H9 (cell line): ENCODE data around the gene DLG2. TPM values are rescaled to one million over a fixed set of nuclear protein-coding genes. Genes with fewer than 3 reads are reported as not detected.

Experiments used
- DNase-seq: peaks from one replicate; pipeline ENCODE4 v3.0.0-alpha.2; 2017
- H2AFZ ChIP-seq: one replicate; pipeline ENCODE4 v1.6.1; 2013; ENCODE audit warnings: mild to moderate bottlenecking, low read length, control low read depth, moderate library complexity
- H2AK5ac ChIP-seq: 2 replicates; pipeline ENCODE4 v1.6.1; 2013; ENCODE audit warnings: low read length, control low read depth, mixed read lengths; ENCODE audit not compliant: insufficient read length
- H2BK120ac ChIP-seq: one replicate; pipeline ENCODE4 v1.6.1; 2013; ENCODE audit warnings: low read depth, mild to moderate bottlenecking, low read length, control low read depth, inconsistent platforms; ENCODE audit not compliant: poor library complexity, severe bottlenecking
- H2BK12ac ChIP-seq: 2 replicates; pipeline ENCODE4 v1.6.1; 2013; ENCODE audit warnings: low read length, control low read depth, mixed read lengths, low read depth; ENCODE audit not compliant: insufficient read length
- H2BK15ac ChIP-seq: 2 replicates; pipeline ENCODE4 v1.6.1; 2013; ENCODE audit warnings: low read depth, low read length, control low read depth
- H2BK20ac ChIP-seq: one replicate; pipeline ENCODE4 v1.6.1; 2013; ENCODE audit warnings: low read depth, mild to moderate bottlenecking, low read length, control low read depth, inconsistent platforms; ENCODE audit not compliant: poor library complexity, severe bottlenecking
- H2BK5ac ChIP-seq: 2 replicates; pipeline ENCODE4 v1.6.1; 2013; ENCODE audit warnings: low read length, control low read depth, mixed read lengths; ENCODE audit not compliant: insufficient read length
- H3K14ac ChIP-seq: 2 replicates; pipeline ENCODE4 v1.6.1; 2013; ENCODE audit warnings: low read length, control low read depth; ENCODE audit not compliant: insufficient read depth
- H3K18ac ChIP-seq: 2 replicates; pipeline ENCODE4 v1.6.1; 2013; ENCODE audit warnings: low read depth, mild to moderate bottlenecking, mixed read lengths, low read length, control low read depth; ENCODE audit not compliant: insufficient read length
- H3K23ac ChIP-seq: 2 replicates; pipeline ENCODE4 v1.6.1; 2013; ENCODE audit warnings: low read length, control low read depth, mixed read lengths, low read depth; ENCODE audit not compliant: insufficient read length
- H3K23me2 ChIP-seq: 2 replicates; pipeline ENCODE4 v1.6.1; 2013; ENCODE audit warnings: low read depth, mild to moderate bottlenecking, mixed read lengths, low read length, control low read depth; ENCODE audit not compliant: insufficient read length, poor library complexity, severe bottlenecking
- H3K27ac ChIP-seq: 2 replicates; pipeline ENCODE4 v1.5.1; 2013; ENCODE audit warnings: low read length, control low read depth, mixed read lengths, low read depth; ENCODE audit not compliant: insufficient read length
- H3K27me3 ChIP-seq: 2 replicates; pipeline ENCODE4 v1.6.1; 2013; ENCODE audit warnings: low read length, control low read depth, inconsistent platforms; ENCODE audit not compliant: insufficient read depth
- H3K4ac ChIP-seq: 2 replicates; pipeline ENCODE4 v1.6.1; 2013; ENCODE audit warnings: low read depth, mild to moderate bottlenecking, control low read depth, inconsistent platforms, low read length, moderate library complexity
- H3K4me1 ChIP-seq: 2 replicates; pipeline ENCODE4 v1.6.1; 2013; ENCODE audit warnings: low read length, control low read depth, inconsistent platforms; ENCODE audit not compliant: insufficient read depth
- H3K4me2 ChIP-seq: 2 replicates; pipeline ENCODE4 v1.6.1; 2013; ENCODE audit warnings: low read length, control low read depth, mixed read lengths; ENCODE audit not compliant: insufficient read length, insufficient read depth
- H3K56ac ChIP-seq: 2 replicates; pipeline ENCODE4 v1.6.1; 2013; ENCODE audit warnings: low read depth, mild to moderate bottlenecking, mixed read lengths, low read length, control low read depth; ENCODE audit not compliant: insufficient read length
- H3K79me1 ChIP-seq: 2 replicates; pipeline ENCODE4 v1.6.1; 2013; ENCODE audit warnings: low read depth, mild to moderate bottlenecking, moderate library complexity, low read length, control low read depth, inconsistent platforms; ENCODE audit not compliant: insufficient read depth, poor library complexity, severe bottlenecking
- H3K79me2 ChIP-seq: 2 replicates; pipeline ENCODE4 v1.6.1; 2013; ENCODE audit warnings: low read length, control low read depth, inconsistent platforms; ENCODE audit not compliant: insufficient read depth
- H3K9ac ChIP-seq: 2 replicates; pipeline ENCODE4 v1.6.1; 2013; ENCODE audit warnings: low read length, control low read depth, mixed read lengths; ENCODE audit not compliant: insufficient read length; ENCODE audit errors: extremely low read depth
- H3K9me3 ChIP-seq: one replicate; pipeline ENCODE4 v1.6.1; 2013; ENCODE audit warnings: low read depth, low read length, inconsistent platforms; ENCODE audit not compliant: control insufficient read depth
- H3T11ph ChIP-seq: one replicate; pipeline ENCODE4 v1.6.1; 2013; ENCODE audit warnings: mild to moderate bottlenecking, low read length, control low read depth, inconsistent platforms
- H4K20me1 ChIP-seq: one replicate; pipeline ENCODE4 v1.6.1; 2013; ENCODE audit not compliant: control insufficient read depth, insufficient read length, insufficient read depth
- H4K5ac ChIP-seq: 2 replicates; pipeline ENCODE4 v1.6.1; 2013; ENCODE audit warnings: low read depth, mild to moderate bottlenecking, mixed read lengths, low read length, control low read depth; ENCODE audit not compliant: insufficient read length
- H4K8ac ChIP-seq: replicated peaks from 2 replicates; pipeline ENCODE4 v1.6.1; 2013; ENCODE audit warnings: low read length, control low read depth, mixed read lengths, low read depth; ENCODE audit not compliant: insufficient read length
- H4K91ac ChIP-seq: 2 replicates; pipeline ENCODE4 v1.6.1; 2013; ENCODE audit warnings: low read depth, mild to moderate bottlenecking, moderate library complexity, mixed read lengths, low read length, control low read depth; ENCODE audit not compliant: insufficient read length
- H3K27ac Mint-ChIP-seq, 3 experiments: 2 replicates in 2 of 3; 3 replicates in 1 of 3; pipeline ENCODE4 v1.8.0; 2020 to 2021; ENCODE audit warnings: mixed read lengths in 3 of 3, mild to moderate bottlenecking in 1 of 3, moderate library complexity in 1 of 3
- H3K27me3 Mint-ChIP-seq: 2 replicates; pipeline ENCODE4 v1.8.0; 2021; ENCODE audit warnings: low read depth, mild to moderate bottlenecking, moderate library complexity, mixed read lengths
- H3K36me3 Mint-ChIP-seq, 3 experiments: 2 replicates in 2 of 3; 3 replicates in 1 of 3; pipeline ENCODE4 v1.8.0; 2020 to 2021; ENCODE audit warnings: low read depth in 3 of 3, mixed read lengths in 3 of 3; ENCODE audit not compliant: insufficient read depth in 1 of 3
- H3K4me1 Mint-ChIP-seq, 2 experiments: 2 replicates each; pipeline ENCODE4 v1.8.0; 2020; ENCODE audit warnings: mixed read lengths in 2 of 2
- H3K4me3 Mint-ChIP-seq, 2 experiments: 2 replicates in 1 of 2; 3 replicates in 1 of 2; pipeline ENCODE4 v1.8.0; 2020 to 2021; ENCODE audit warnings: mild to moderate bottlenecking in 2 of 2, mixed read lengths in 2 of 2, moderate library complexity in 1 of 2
- H3K9me3 Mint-ChIP-seq, 2 experiments: 2 replicates in 1 of 2; 3 replicates in 1 of 2; pipeline ENCODE4 v1.8.0; 2020; ENCODE audit warnings: mild to moderate bottlenecking in 2 of 2, mixed read lengths in 2 of 2, moderate library complexity in 1 of 2
- CTCF ChIP-seq: fragments of 200-600 bp; sonication (generic); conservative IDR thresholded peaks from 3 replicates; pipeline ENCODE4 v1.8.0; 2021; ENCODE audit warnings: antibody characterized with exemption, mild to moderate bottlenecking
- WGBS: extraction: QIAGEN DNeasy Blood & Tissue Kit; methylation state at CpG from one replicate; pipeline ENCODE4 v1.1.7; 2013; ENCODE audit warnings: missing lambda C conversion rate, low lambda C conversion rate, mixed read lengths; ENCODE audit not compliant: insufficient read length; ENCODE audit errors: extremely low coverage; 5-methylcytosine and 5-hydroxymethylcytosine counted together
- total RNA-seq: library from RNA; stranded (reverse); gene quantifications from 2 replicates; pipeline ENCODE4 v1.2.1, GENCODE V29; 2021

DLG2 gene
- total RNA-seq, 1 experiment from 2014 or later, result 8.0 TPM

- Mint-ChIP-seq H3K27ac (no peak overlapping the region), H3K4me1 (peaks cover 0 to 4% of the 10 kb centered on the region in 2 experiments; a peak in 2 of 4 replicates), H3K27me3 (no peaks in the 10 kb centered on the region), H3K4me3 (no peak overlapping the region), H3K36me3 (peaks cover under 1 to 2% (median 2%) of the 10 kb centered on the region in 3 experiments; a peak in 4 of 7 replicates), H3K9me3 (peaks cover 1 to 2% of the 10 kb centered on the region in 2 experiments; a peak in 4 of 5 replicates)
- H3K4ac ChIP-seq, result no peak overlapping the region
- no CpG with 5 or more reads among the region's 4 CpGs for WGBS
- no peak overlapping the region for H4K5ac ChIP-seq
- no peak overlapping the region for H2AK5ac ChIP-seq
- no peak overlapping the region for H3T11ph ChIP-seq
- no peaks in the 10 kb centered on the region for H3K23me2 ChIP-seq
- no peaks in the 10 kb centered on the region for H3K79me1 ChIP-seq
- H2BK120ac ChIP-seq, result no peak overlapping the region
- H4K91ac ChIP-seq, result no peak overlapping the region
- no peak overlapping the region for H2AFZ ChIP-seq
- H2BK20ac ChIP-seq, result no peak overlapping the region
- no peak overlapping the region for H3K18ac ChIP-seq
- H4K20me1 ChIP-seq, result no peaks in the 10 kb centered on the region
- H3K27ac ChIP-seq, result no peak overlapping the region
- no peaks in the 10 kb centered on the region for H3K9me3 ChIP-seq
- H3K56ac ChIP-seq, result no peak overlapping the region
- H2BK12ac ChIP-seq, result no peak overlapping the region
- H3K4me1 ChIP-seq, result no peaks in the 10 kb centered on the region
- no peak overlapping the region for H3K4me2 ChIP-seq
- H3K27me3 ChIP-seq, result no peaks in the 10 kb centered on the region
- TF ChIP-seq CTCF, result no peak
- no peaks in the 10 kb centered on the region for H3K79me2 ChIP-seq
- H4K8ac ChIP-seq, result no peak overlapping the region
- no peak for DNase-seq
- H2BK5ac ChIP-seq, result no peak overlapping the region
- H3K9ac ChIP-seq, result no peak overlapping the region
- no peak overlapping the region for H3K23ac ChIP-seq
- no peak overlapping the region for H2BK15ac ChIP-seq
- no peak overlapping the region for H3K14ac ChIP-seq
Observed at GRCh38 chr11:83865636-83866461, 1761.3 kb downstream of the DLG2 start.
